ENCODE measurements around the gene TEDC2. TPM values are rescaled to one million over a fixed set of nuclear protein-coding genes. Genes with fewer than 3 reads are reported as not detected.
A peak's percentile ranks its signal among the peaks of the same experiment; 100 is the strongest.

The TEDC2 gene
- total and polyA plus RNA-seq, 3 experiments from 2014 or later, result 0.56 to 34.2 (median 32.1) TPM

DNA sequence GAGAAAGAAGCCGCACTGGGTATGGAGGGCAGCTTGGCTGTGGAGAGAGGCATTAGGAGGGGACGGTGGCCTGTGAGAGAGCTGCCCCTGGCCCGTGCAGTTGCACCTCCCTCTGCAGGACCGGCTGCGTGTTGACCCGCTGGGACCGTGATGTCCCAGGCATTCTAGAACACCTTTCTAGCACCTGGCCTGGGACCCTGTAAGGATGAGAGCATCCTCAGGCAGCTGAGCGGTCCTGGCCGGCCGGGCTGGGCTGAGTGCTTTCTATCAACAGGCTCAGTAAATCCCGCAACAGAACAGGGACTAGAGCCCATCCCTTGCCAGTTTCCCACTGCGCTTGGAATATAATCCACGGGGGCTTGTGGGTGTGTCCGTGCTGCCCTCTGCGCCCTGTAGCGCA is 29.7 kb downstream of the TEDC2 start:
- peaks cover 0 to 2% (median 0%) of the 10 kb centered on the region in 3 donors for H3K36me3 Mint-ChIP-seq
- H3K4me1 Mint-ChIP-seq, result peaks cover 13 to 23% (median 14%) of the 10 kb centered on the region in 3 donors
- no peaks in the 10 kb centered on the region for H3K36me3 ChIP-seq (ENCODE audit: insufficient read depth, low read length)
- no peaks in the 10 kb centered on the region for H3K27me3 Mint-ChIP-seq
- H3K27ac ChIP-seq (ENCODE audit: low read depth, low read length), result no peak overlapping the region
- no peak overlapping the region for H3K4me3 ChIP-seq (ENCODE audit: low read length)
- H3K27ac Mint-ChIP-seq, result no peak overlapping the region
- no peaks in the 10 kb centered on the region for H3K9me3 ChIP-seq (ENCODE audit: low read length)
- peaks cover 14% of the 10 kb centered on the region for H3K4me1 ChIP-seq (ENCODE audit: insufficient read depth, low read length)
- POLR2A ChIA-PET, result no interaction called here
- H3K27me3 ChIP-seq (ENCODE audit: insufficient read depth, low read length, poor library complexity, severe bottlenecking), result no peaks in the 10 kb centered on the region
- no peak overlapping the region for H3K4me3 Mint-ChIP-seq
- CTCF ChIA-PET, result no interaction called here
- DNase-seq, result no peak
- no peaks in the 10 kb centered on the region for H3K9me3 Mint-ChIP-seq

GRCh38 chr16:2490190-2491105 is 30.5 kb downstream of the TEDC2 start:
- Histone ChIP-seq H3K27ac (ENCODE audit: low read depth, low read length) (no peak overlapping the region), H3K9me3 (ENCODE audit: low read length) (no peaks in the 10 kb centered on the region), H3K36me3 (ENCODE audit: insufficient read depth, low read length) (no peaks in the 10 kb centered on the region), H3K27me3 (ENCODE audit: insufficient read depth, low read length, poor library complexity, severe bottlenecking) (no peaks in the 10 kb centered on the region), H3K4me3 (ENCODE audit: low read length) (no peak overlapping the region), H3K4me1 (ENCODE audit: insufficient read depth, low read length) (peaks cover 14% of the 10 kb centered on the region)
- Mint-ChIP-seq H3K27ac (no peak overlapping the region), H3K27me3 (no peaks in the 10 kb centered on the region), H3K4me1 (peaks cover 10 to 16% (median 13%) of the 10 kb centered on the region in 3 donors), H3K36me3 (peaks cover 0 to 2% (median under 1%) of the 10 kb centered on the region in 3 donors), H3K4me3 (no peak overlapping the region), H3K9me3 (no peaks in the 10 kb centered on the region)
- ChIA-PET CTCF (no interaction called here), POLR2A (no interaction called here)
- no peak for DNase-seq

DNA sequence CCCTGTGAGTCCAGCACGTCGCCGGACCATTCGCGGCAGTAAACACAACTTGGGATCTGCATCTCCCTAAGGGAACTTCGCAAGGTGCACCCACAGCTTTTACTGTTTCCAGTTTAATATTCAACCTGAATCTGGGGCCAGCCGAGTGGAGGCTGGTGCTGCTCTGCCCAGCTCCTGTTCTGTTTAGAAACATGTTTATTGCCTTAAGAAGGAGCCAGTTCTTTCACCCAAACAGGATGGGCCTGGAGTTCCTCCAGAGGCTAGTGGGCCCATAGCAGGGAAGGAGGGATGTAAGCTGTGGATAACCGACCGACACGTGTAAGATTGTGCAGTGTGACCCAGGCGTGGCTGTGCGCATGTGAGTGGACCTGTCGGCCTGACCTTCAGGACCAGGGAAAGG is 32.4 kb downstream of the TEDC2 start:
- H3K27ac Mint-ChIP-seq, result no peak overlapping the region
- POLR2A ChIA-PET, result no interaction called here
- no peak overlapping the region for H3K4me3 Mint-ChIP-seq
- Histone ChIP-seq H3K27me3 (ENCODE audit: insufficient read depth, low read length, poor library complexity, severe bottlenecking) (no peaks in the 10 kb centered on the region), H3K9me3 (ENCODE audit: low read length) (no peaks in the 10 kb centered on the region), H3K27ac (ENCODE audit: low read depth, low read length) (no peak overlapping the region), H3K4me1 (ENCODE audit: insufficient read depth, low read length) (peaks cover 4% of the 10 kb centered on the region), H3K4me3 (ENCODE audit: low read length) (no peak overlapping the region), H3K36me3 (ENCODE audit: insufficient read depth, low read length) (no peaks in the 10 kb centered on the region)
- no peaks in the 10 kb centered on the region for H3K9me3 Mint-ChIP-seq
- H3K27me3 Mint-ChIP-seq, result no peaks in the 10 kb centered on the region
- peaks cover 0 to 13% (median 2%) of the 10 kb centered on the region in 3 donors for H3K36me3 Mint-ChIP-seq
- CTCF ChIA-PET, result interaction anchor here (0.7 to 1.0 kb wide), 2 partner anchors 9 to 298 kb away, joined by 3 read pairs; no protein-coding TSS in a partner anchor
- peaks cover 3 to 4% (median 4%) of the 10 kb centered on the region in 3 donors for H3K4me1 Mint-ChIP-seq
- no peak for DNase-seq

GRCh38 chr16:2493605-2494004 is 33.7 kb downstream of the TEDC2 start:
- Histone ChIP-seq H3K9me3 (ENCODE audit: low read length) (no peaks in the 10 kb centered on the region), H3K4me3 (ENCODE audit: low read length) (no peak overlapping the region), H3K27ac (ENCODE audit: low read depth, low read length) (no peak overlapping the region), H3K36me3 (ENCODE audit: insufficient read depth, low read length) (no peaks in the 10 kb centered on the region), H3K4me1 (ENCODE audit: insufficient read depth, low read length) (no peaks in the 10 kb centered on the region), H3K27me3 (ENCODE audit: insufficient read depth, low read length, poor library complexity, severe bottlenecking) (no peaks in the 10 kb centered on the region)
- H3K27ac Mint-ChIP-seq, result peak overlapping the region in 1 of 8 donors; percentile 32
- DNase-seq, result no peak
- H3K4me1 Mint-ChIP-seq, result no peaks in the 10 kb centered on the region
- H3K9me3 Mint-ChIP-seq, result no peaks in the 10 kb centered on the region
- no peaks in the 10 kb centered on the region for H3K27me3 Mint-ChIP-seq
- peaks cover 0 to 23% (median 2%) of the 10 kb centered on the region in 3 donors for H3K36me3 Mint-ChIP-seq
- POLR2A ChIA-PET, result no interaction called here
- no peak overlapping the region for H3K4me3 Mint-ChIP-seq
- CTCF ChIA-PET, result interaction anchor here (0.9 kb wide), 1 partner anchor 153 kb away, joined by 3 read pairs; the partner anchor contains the start of gene ABCA3

DNA sequence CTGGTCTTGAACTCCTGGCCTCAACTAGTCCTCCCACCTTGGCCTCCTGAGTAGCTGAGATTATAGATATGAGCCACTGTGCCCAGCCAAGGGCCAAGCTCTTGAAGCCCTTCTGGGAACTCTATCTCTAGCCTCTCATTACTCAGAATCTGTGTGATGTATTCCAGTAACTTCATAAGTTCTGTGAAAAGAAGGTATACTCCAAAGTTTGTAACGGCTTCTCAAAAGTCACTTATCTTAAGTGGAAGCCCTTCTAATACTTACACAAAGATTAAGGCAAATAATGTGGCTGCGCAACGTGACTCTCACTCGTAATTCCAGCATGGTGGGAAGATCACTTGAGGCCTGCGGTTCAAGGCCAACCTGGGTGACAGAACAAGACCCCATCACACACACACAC is 34.7 kb downstream of the TEDC2 start:
- CTCF ChIA-PET, result interaction anchor here (0.9 kb wide), 1 partner anchor 154 kb away, joined by 3 read pairs; the partner anchor contains the start of gene ABCA3
- Histone ChIP-seq H3K27ac (ENCODE audit: low read depth, low read length) (no peak overlapping the region), H3K4me3 (ENCODE audit: low read length) (no peak overlapping the region), H3K9me3 (ENCODE audit: low read length) (no peaks in the 10 kb centered on the region), H3K36me3 (ENCODE audit: insufficient read depth, low read length) (no peaks in the 10 kb centered on the region), H3K4me1 (ENCODE audit: insufficient read depth, low read length) (no peaks in the 10 kb centered on the region), H3K27me3 (ENCODE audit: insufficient read depth, low read length, poor library complexity, severe bottlenecking) (no peaks in the 10 kb centered on the region)
- H3K9me3 Mint-ChIP-seq, result no peaks in the 10 kb centered on the region
- DNase-seq, result no peak
- H3K4me1 Mint-ChIP-seq, result no peaks in the 10 kb centered on the region
- POLR2A ChIA-PET, result no interaction called here
- no peaks in the 10 kb centered on the region for H3K27me3 Mint-ChIP-seq
- no peak overlapping the region for H3K27ac Mint-ChIP-seq
- no peak overlapping the region for H3K4me3 Mint-ChIP-seq
- peaks cover 0 to 23% (median 2%) of the 10 kb centered on the region in 3 donors for H3K36me3 Mint-ChIP-seq

GRCh38 chr16:2495041-2495440 is 35.1 kb downstream of the TEDC2 start:
- no peak overlapping the region for H3K4me3 Mint-ChIP-seq
- H3K27me3 Mint-ChIP-seq, result no peaks in the 10 kb centered on the region
- H3K4me1 Mint-ChIP-seq, result no peaks in the 10 kb centered on the region
- CTCF ChIA-PET, result no interaction called here
- Histone ChIP-seq H3K9me3 (ENCODE audit: low read length) (no peaks in the 10 kb centered on the region), H3K4me3 (ENCODE audit: low read length) (no peak overlapping the region), H3K27me3 (ENCODE audit: insufficient read depth, low read length, poor library complexity, severe bottlenecking) (no peaks in the 10 kb centered on the region), H3K27ac (ENCODE audit: low read depth, low read length) (no peak overlapping the region), H3K4me1 (ENCODE audit: insufficient read depth, low read length) (no peaks in the 10 kb centered on the region), H3K36me3 (ENCODE audit: insufficient read depth, low read length) (no peaks in the 10 kb centered on the region)
- DNase-seq, result no peak
- POLR2A ChIA-PET, result no interaction called here
- H3K9me3 Mint-ChIP-seq, result no peaks in the 10 kb centered on the region
- peaks cover 0 to 23% (median 2%) of the 10 kb centered on the region in 3 donors for H3K36me3 Mint-ChIP-seq
- no peak overlapping the region for H3K27ac Mint-ChIP-seq

DNA sequence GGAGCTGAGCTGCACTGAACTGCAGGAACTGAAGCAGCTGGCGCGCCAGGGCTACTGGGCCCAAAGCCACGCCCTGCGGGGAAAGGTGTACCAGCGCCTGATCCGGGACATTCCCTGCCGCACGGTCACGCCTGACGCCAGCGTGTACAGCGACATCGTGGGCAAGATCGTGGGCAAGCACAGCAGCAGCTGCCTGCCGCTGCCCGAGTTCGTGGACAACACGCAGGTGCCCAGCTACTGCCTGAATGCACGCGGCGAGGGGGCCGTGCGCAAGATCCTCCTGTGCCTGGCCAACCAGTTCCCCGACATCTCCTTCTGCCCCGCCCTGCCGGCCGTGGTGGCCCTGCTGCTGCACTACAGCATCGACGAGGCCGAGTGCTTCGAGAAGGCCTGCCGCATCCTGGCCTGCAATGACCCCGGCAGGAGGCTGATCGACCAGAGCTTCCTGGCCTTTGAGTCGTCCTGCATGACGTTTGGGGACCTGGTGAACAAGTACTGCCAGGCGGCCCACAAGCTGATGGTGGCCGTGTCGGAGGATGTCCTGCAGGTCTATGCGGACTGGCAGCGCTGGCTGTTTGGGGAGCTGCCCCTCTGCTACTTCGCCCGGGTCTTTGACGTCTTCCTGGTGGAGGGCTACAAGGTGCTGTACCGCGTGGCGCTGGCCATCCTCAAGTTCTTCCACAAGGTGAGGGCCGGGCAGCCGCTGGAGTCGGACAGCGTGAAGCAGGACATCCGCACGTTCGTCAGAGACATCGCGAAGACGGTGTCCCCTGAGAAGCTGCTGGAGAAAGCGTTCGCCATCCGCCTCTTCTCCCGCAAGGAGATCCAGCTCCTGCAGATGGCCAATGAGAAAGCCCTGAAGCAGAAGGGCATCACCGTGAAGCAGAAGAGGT is 36.6 kb downstream of the TEDC2 start:
- peak overlapping the region; percentile 33 for H3K27ac ChIP-seq (ENCODE audit: low read depth, low read length)
- Mint-ChIP-seq H3K36me3 (peaks cover 0 to 23% (median 2%) of the 10 kb centered on the region in 3 donors), H3K4me3 (no peak overlapping the region), H3K27me3 (no peaks in the 10 kb centered on the region), H3K9me3 (no peaks in the 10 kb centered on the region), H3K4me1 (no peaks in the 10 kb centered on the region), H3K27ac (no peak overlapping the region)
- H3K27me3 ChIP-seq (ENCODE audit: insufficient read depth, low read length, poor library complexity, severe bottlenecking), result no peaks in the 10 kb centered on the region
- no peak for DNase-seq
- no peaks in the 10 kb centered on the region for H3K9me3 ChIP-seq (ENCODE audit: low read length)
- no peaks in the 10 kb centered on the region for H3K36me3 ChIP-seq (ENCODE audit: insufficient read depth, low read length)
- ChIA-PET CTCF (no interaction called here), POLR2A (no interaction called here)
- peaks cover 6% of the 10 kb centered on the region for H3K4me1 ChIP-seq (ENCODE audit: insufficient read depth, low read length)
- H3K4me3 ChIP-seq (ENCODE audit: low read length), result no peak overlapping the region
